Liver (tissue), 9 donors: ENCODE data around the gene DGCR2. TPM values are rescaled to one million over a fixed set of nuclear protein-coding genes. Genes with fewer than 3 reads are reported as not detected.

ENCODE experiments used
- DNase-seq: peaks from one replicate; pipeline ENCODE4 v3.0.0-alpha.2; 2017; ENCODE audit warnings: low spot score
- H3K27ac ChIP-seq, 2 donors: one replicate each; pipeline ENCODE4 v1.7.0; 2013; ENCODE audit warnings: inconsistent platforms in 2 of 2, low read length in 2 of 2, control low read depth in 1 of 2, low read depth in 1 of 2, mild to moderate bottlenecking in 1 of 2
- H3K27me3 ChIP-seq, 4 donors: one replicate each; pipeline versions ENCODE4 v1.6.1 to v1.7.0; 2013; ENCODE audit warnings: low read length in 3 of 4, inconsistent platforms in 1 of 4, mild to moderate bottlenecking in 1 of 4, moderate library complexity in 1 of 4; ENCODE audit not compliant: control insufficient read depth in 4 of 4, insufficient read depth in 4 of 4
- H3K36me3 ChIP-seq, 4 donors: one replicate each; pipeline versions ENCODE4 v1.6.1 to v1.7.0; 2013; ENCODE audit warnings: low read length in 3 of 4, mild to moderate bottlenecking in 3 of 4, low read depth in 1 of 4, moderate library complexity in 1 of 4; ENCODE audit not compliant: control insufficient read depth in 4 of 4, insufficient read depth in 3 of 4
- H3K4me1 ChIP-seq, 4 donors: one replicate each; pipeline versions ENCODE4 v1.6.1 to v1.7.0; 2013; ENCODE audit warnings: low read length in 3 of 4, mild to moderate bottlenecking in 3 of 4, moderate library complexity in 1 of 4; ENCODE audit not compliant: control insufficient read depth in 4 of 4, insufficient read depth in 4 of 4
- H3K4me3 ChIP-seq, 3 donors: one replicate each; pipeline versions ENCODE4 v1.6.1 to v1.7.0; 2013; ENCODE audit warnings: low read length in 3 of 3, control low read depth in 1 of 3, low read depth in 1 of 3, mild to moderate bottlenecking in 1 of 3
- H3K9ac ChIP-seq, 2 donors: one replicate each; pipeline ENCODE4 v1.7.0; 2013; ENCODE audit warnings: low read length in 2 of 2, mild to moderate bottlenecking in 2 of 2, moderate library complexity in 2 of 2, control low read depth in 1 of 2, low read depth in 1 of 2
- H3K9me3 ChIP-seq, 4 donors: one replicate each; pipeline versions ENCODE4 v1.6.1 to v1.7.0; 2013; ENCODE audit warnings: low read length in 3 of 4; ENCODE audit not compliant: control insufficient read depth in 4 of 4
- ATF3 ChIP-seq: IDR thresholded peaks from 2 replicates; pipeline ENCODE4 v1.6.1; 2016; ENCODE audit warnings: antibody characterized with exemption
- CTCF ChIP-seq: fragments of 150-350 bp; IDR thresholded peaks from 2 replicates; pipeline ENCODE4 v1.5.1; 2017; ENCODE audit warnings: improper control_type of control experiment, low read depth, low read length; ENCODE audit not compliant: missing input control
- EGR1 ChIP-seq, 2 donors: IDR thresholded peaks; 2 replicates each; pipeline ENCODE4 v1.6.1; 2016 to 2018; ENCODE audit warnings: antibody characterized with exemption in 2 of 2, low read depth in 2 of 2
- FOXA1 ChIP-seq: IDR thresholded peaks from 2 replicates; pipeline ENCODE4 v1.6.1; 2016; ENCODE audit warnings: antibody characterized with exemption
- FOXA2 ChIP-seq: IDR thresholded peaks from 2 replicates; pipeline ENCODE4 v1.6.1; 2016; ENCODE audit warnings: antibody characterized with exemption
- HNF4A ChIP-seq, 2 donors: conservative IDR thresholded peaks; 2 replicates each; pipeline ENCODE4 v1.6.1; 2016; ENCODE audit warnings: antibody characterized with exemption in 2 of 2, mild to moderate bottlenecking in 2 of 2
- MAX ChIP-seq: IDR thresholded peaks from 2 replicates; pipeline ENCODE4 v1.6.1; 2016; ENCODE audit warnings: antibody characterized with exemption
- NR2F2 ChIP-seq: IDR thresholded peaks from 2 replicates; pipeline ENCODE4 v1.6.1; 2016; ENCODE audit warnings: antibody characterized with exemption
- RAD21 ChIP-seq, 2 donors: IDR thresholded peaks; 2 replicates each; pipeline ENCODE4 v1.6.1; 2016; ENCODE audit warnings: antibody characterized with exemption in 2 of 2, mild to moderate bottlenecking in 2 of 2
- REST ChIP-seq: IDR thresholded peaks from 2 replicates; pipeline ENCODE4 v1.6.1; 2016; ENCODE audit warnings: antibody characterized with exemption, mild to moderate bottlenecking
- RXRA ChIP-seq, 2 donors: IDR thresholded peaks; 2 replicates each; pipeline ENCODE4 v1.6.1; 2017 to 2018; ENCODE audit warnings: antibody characterized with exemption in 2 of 2, mild to moderate bottlenecking in 1 of 2
- SP1 ChIP-seq: IDR thresholded peaks from 2 replicates; pipeline ENCODE4 v1.6.1; 2018; ENCODE audit warnings: antibody characterized with exemption, mild to moderate bottlenecking
- TAF1 ChIP-seq: conservative IDR thresholded peaks from 2 replicates; pipeline ENCODE4 v1.6.1; 2016; ENCODE audit warnings: antibody characterized with exemption, mild to moderate bottlenecking
- YY1 ChIP-seq: IDR thresholded peaks from 2 replicates; pipeline ENCODE4 v1.6.1; 2016; ENCODE audit warnings: antibody characterized with exemption, mild to moderate bottlenecking
- ZBTB33 ChIP-seq: IDR thresholded peaks from 2 replicates; pipeline ENCODE4 v1.6.1; 2016; ENCODE audit warnings: antibody characterized with exemption
- WGBS: extraction: QIAGEN DNeasy Blood & Tissue Kit; methylation state at CpG from one replicate; pipeline ENCODE4 v1.1.7; 2013; 5-methylcytosine and 5-hydroxymethylcytosine counted together
- polyA plus RNA-seq, 2 donors: library from polyadenylated mRNA; stranded (reverse) in 1 of 2; unstranded in 1 of 2; fragments of 200-250 nt in 1 of 2; fragments of >200 nt in 1 of 2; fragmentation: Nextera tagmentation in 1 of 2; extraction: Ambion mirVana in 1 of 2; gene quantifications; one replicate each; pipeline versions ENCODE4 v1.2.1 to v1.2.3, GENCODE V29; 2013 to 2015
- total RNA-seq, 2 donors: library from RNA; depleted of rRNA; stranded (reverse); fragments of >200 nt; gene quantifications; one replicate each; pipeline ENCODE4 v1.2.3, GENCODE V29; 2014
- donor health status: healthy.
- donor health status: healthy.
- donor health status: healthy.
- donor health status: healthy.
- donor health status: healthy.

The DGCR2 gene
- total and polyA plus RNA-seq, 4 donors, result 11.2 to 30.0 (median 21.1) TPM

- Histone ChIP-seq H3K9me3 (no peaks in the 10 kb centered on the region), H3K4me3 (no peak overlapping the region), H3K36me3 (peaks cover 22 to 88% (median 60%) of the 10 kb centered on the region in 4 donors), H3K4me1 (no peaks in the 10 kb centered on the region), H3K27me3 (no peaks in the 10 kb centered on the region), H3K27ac (no peak overlapping the region), H3K9ac (no peak overlapping the region)
- 90% methylated on average over 6 of the region's 6 CpGs for WGBS
- DNase-seq, result no peak
- TF ChIP-seq EGR1 (IDR thresholded peaks at IDR 0.05; ENCODE audit: low read depth in 2 of 2), result no peak
- TF ChIP-seq HNF4A (conservative IDR thresholded peaks at IDR 0.05), result no peak
- TF ChIP-seq YY1, result no peak
- TF ChIP-seq REST, result no peak
- TF ChIP-seq MAX, result no peak
- no peak for TF ChIP-seq SP1
- TF ChIP-seq RXRA (IDR thresholded peaks at IDR 0.05), result no peak
- no peak for TF ChIP-seq TAF1
- TF ChIP-seq NR2F2, result no peak
- no peak for TF ChIP-seq ZBTB33
- no peak for TF ChIP-seq CTCF
- no peak for TF ChIP-seq FOXA2
- no peak for TF ChIP-seq ATF3
- no peak for TF ChIP-seq FOXA1
- no peak for TF ChIP-seq RAD21 (IDR thresholded peaks at IDR 0.05)
Measured at GRCh38 chr22:19044381-19044780, 77.8 kb downstream of the DGCR2 start.
